Epidermal melanocyte (primary cell): ENCODE data around the gene E2F4.

Experiments
- DNase-seq: peaks from one replicate; pipeline ENCODE4 v3.0.0; 2011; ENCODE audit warnings: low spot score; ENCODE audit not compliant: insufficient read length

The E2F4 gene

DNA sequence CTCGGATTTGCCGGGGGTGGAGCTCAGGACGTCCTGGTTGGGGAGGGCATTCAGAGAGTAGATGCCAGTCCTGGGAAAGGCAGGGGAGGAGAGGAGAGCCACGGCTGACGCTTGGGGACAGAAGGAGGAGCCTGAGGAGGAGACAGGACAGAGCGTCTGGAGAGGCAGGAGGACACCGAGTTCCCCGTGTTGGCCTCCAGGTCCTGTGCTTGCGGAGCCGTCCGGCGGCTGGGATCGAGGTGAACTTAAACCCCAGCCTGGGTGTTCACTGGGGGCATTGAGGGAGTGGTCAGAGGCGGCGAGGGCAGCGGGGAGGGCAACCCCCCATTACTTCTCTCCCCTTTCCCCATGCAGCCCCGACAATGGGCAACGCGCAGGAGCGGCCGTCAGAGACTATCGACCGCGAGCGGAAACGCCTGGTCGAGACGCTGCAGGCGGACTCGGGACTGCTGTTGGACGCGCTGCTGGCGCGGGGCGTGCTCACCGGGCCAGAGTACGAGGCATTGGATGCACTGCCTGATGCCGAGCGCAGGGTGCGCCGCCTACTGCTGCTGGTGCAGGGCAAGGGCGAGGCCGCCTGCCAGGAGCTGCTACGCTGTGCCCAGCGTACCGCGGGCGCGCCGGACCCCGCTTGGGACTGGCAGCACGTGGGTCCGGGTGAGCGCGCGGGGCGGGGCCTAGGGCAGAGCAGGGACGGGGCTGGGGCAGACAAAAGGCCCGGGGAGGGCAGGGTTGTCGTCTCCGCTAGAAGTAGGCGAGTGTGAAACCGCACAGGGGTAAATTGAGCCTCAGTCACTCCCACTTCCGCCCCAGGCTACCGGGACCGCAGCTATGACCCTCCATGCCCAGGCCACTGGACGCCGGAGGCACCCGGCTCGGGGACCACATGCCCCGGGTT, 17.9 kb upstream of the E2F4 start:
- peak; percentile 96 for DNase-seq

DNA sequence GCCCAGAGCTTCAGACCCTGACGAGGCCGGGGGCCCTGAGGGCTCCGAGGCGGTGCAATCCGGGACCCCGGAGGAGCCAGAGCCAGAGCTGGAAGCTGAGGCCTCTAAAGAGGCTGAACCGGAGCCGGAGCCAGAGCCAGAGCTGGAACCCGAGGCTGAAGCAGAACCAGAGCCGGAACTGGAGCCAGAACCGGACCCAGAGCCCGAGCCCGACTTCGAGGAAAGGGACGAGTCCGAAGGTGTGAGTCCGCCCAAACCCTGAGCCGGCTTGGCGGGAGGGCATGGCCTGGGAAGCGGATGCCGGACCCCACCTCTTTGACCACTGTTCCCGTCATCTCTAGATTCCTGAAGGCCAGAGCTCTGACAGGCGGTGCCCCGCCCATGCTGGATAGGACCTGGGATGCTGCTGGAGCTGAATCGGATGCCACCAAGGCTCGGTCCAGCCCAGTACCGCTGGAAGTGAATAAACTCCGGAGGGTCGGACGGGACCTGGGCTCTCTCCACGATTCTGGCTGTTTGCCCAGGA, 17.2 kb upstream of the E2F4 start:
- DNase-seq, result no peak

DNA sequence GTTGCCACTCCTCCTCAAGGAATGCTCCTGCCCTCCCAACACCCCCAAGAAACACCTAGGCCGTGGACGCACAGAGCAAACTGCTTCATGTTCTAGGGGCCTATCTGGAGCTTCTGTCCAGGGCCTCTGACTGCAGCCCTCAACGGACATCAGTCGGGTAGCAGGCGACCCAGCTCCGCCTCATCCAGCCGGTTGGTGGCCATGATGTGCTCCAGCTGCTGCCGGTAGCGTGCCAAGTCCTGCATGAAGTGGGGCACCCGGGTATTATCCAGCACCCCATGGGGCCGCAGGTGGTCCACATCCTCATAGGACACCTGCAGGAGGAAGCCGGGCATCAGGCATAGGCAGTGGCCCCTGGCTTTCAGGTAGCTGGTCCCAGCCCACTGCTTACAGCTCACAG, 15.3 kb upstream of the E2F4 start:
- DNase-seq, result no peak

DNA sequence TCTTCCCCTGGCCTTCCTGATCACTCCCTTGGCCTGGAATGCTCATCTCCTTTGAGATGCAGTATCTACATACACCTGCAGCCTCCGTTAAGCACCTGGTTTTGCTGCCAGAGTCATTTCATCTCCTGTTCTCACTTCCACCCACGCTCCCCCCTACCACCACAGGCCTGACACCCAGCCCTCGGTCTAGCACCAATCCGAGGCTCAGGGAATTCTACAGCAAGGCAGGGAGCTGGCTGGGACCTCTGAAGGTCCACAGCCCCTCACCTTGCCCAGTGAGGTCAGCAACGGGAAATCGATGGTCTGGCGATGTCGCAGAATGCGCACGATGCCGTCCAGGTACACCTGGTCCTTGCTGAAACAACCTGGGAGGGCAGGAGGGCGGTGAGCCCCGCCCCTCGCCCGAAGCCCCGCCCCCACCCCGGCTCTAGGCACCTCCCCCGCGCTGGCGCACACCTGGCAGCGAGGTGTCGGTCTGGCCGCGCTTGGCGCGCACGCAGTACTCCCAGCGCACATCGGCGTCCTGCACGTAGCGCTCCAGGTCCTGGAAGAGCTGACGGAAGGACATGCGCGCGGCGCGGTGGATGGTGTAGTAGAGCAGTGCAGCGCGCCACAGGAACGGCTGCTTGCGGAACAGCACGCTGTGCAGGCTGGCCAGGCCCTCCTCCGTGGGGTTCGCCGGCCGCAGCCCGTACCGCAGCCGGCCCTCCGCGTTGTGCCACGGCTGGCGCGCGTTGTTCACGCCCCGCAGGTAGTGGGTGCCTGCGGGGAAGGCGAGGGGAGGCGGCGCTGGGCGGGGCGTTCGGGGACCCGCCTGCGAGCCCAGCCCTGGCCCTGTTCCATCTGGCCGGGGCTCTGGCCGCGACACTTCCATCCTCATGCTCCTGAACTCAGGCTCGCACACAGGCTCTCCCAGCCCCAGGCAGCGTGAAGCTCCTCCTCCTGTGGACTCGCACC, 13.9 kb upstream of the E2F4 start:
- DNase-seq, result peak; percentile 78

DNA sequence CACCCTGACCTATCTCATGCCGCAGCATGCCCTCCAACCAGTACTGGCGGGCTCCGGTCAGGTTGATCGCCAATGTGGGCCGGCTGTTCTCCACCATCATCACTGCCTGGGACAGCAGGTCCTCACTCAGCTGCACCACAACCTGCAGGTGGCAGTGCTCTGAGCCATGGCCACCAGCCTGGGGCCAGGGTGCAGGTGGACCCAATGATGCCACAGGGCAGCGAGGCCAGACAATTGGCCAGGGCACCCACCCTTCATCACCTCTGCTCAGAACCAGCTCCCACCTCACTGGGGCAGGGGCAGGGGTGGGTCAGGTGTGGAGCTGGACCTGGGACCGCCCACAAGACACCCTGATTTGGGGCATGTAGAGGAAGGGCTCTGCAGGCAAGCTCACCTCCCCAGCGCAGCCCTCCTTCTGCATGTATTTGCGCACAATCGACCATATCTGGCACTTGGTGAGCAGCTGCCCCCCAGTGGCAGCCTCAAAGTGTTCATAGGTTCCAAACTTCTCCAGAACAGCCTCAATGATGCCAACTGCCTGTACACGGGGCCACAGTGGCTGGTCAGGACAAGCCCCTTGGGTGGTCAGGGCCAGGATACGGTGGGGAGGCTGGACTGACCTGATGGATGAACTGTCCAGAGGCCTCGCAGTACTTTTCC, 12.4 kb upstream of the E2F4 start:
- DNase-seq, result no peak

DNA sequence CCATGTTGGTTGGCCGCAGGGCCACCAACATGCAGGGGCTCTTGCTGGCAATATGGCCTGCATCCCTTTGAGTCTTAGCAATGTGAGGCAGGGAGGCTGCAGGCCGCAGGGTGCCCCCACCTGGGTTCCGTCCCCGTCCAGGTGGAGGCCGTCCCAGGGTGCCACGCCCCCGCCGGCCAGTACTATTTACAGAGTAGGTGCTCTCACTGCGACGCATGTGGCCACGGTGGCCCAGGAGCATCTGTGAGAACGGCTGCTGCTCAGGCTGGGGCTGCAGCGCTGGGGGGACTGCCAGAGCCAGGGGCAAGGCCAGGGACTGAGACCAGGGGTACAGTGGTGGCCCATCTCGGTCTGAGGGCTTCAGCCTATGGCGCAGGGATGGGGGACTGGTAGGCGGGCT, 11.8 kb upstream of the E2F4 start:
- DNase-seq, result no peak

DNA sequence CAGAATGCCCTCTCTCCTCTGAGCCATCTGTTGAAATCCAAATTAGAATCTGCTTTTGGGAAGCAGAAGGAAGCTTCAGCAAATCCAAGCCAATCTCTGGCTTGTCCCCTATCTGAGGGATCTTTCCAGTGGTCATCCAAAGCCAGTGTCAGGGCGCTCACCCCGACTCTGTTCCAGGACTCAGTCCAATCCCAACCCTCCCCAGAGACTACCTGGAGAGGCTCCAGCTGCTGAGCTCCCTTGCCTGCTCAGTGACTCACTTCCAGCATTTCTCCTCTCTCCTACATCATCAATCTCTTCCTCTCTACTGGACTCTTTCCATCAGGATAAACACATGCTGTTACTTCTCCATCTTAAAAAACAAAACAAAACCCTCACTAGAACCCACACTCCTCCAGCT, 10.6 kb upstream of the E2F4 start:
- DNase-seq, result no peak

DNA sequence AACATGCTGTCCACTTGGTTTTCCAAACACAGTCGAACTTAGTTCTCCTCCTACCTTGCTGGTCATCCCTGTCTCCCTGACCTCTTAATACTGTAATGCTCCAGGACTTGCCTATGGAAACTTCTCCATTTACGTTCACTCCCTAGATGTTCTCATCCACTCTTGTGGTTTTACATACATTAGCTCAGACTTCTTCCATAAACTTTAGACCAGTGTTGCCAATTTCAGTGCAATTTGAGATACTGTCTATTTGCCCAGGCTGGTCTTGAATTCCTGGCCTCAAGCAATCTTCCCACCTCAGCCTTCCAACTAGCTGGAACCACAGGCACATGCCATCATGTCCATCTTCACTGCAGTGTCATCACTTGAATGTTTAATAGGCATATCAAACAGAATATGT, 9.7 kb upstream of the E2F4 start:
- no peak for DNase-seq

DNA sequence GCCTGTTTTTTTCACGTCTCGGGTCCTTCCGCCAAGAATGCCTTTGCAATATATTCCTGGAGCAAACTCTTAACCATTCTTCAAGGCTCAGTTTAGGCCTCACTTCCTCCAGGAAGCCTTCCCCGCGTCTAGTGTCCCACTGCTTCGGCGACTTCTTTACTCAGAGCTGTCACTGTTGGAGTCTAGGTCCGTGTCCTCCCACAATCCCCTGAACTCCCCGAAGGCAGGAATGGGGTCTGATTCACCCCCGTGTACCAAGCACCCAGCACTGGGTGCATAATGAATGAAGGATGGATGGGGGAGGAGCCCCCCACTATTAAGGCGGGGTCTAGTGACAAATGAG, 8.7 kb upstream of the E2F4 start:
- no peak for DNase-seq

DNA sequence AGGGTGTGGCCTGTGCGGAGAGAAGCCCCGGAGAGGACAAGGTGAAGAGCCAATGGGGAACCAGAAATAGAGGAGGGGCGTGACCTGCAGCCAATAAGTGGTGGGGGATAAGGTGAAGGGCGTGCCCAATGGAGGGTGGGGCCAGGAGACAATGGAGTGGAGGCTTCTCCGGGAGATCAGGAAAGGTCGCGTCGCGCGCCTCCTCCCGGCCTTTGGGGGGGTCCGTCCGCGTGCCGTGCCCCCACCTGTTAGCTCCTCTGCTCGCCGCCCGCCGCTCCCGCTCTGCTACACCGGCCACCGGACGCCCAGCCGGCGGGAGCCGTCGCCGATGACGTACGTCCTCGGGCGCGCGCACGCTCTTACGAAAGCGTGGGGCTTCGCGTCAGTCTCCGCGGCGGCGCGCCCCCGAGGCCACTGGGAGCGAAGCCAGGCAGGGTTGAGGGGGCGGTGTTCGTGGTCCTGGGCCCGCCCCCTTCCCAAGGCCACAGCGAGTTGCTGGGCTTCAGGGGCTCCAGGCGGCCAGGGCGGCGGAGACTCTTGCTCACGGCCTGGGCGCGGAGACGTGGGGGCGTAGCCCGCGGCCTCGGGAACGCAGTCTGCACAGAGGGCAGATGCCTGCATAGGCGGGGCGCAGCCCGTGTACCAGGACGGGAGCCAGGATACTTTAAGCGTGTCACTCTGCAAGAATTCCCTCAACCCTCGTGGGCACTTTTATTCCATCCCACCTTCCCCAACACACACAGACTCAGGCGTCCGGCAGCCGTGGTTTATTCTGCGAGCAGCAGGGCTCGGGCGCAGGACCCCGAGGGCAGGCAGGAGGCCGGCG, 8.1 kb upstream of the E2F4 start, which contains the start of gene MATCAP1:
MATCAP1 (minus strand) TSS at position 337 of the 826 bp plus-strand sequence. CDS start 3,353 bp downstream, outside the sequence.
- peak; percentile 100 for DNase-seq

DNA sequence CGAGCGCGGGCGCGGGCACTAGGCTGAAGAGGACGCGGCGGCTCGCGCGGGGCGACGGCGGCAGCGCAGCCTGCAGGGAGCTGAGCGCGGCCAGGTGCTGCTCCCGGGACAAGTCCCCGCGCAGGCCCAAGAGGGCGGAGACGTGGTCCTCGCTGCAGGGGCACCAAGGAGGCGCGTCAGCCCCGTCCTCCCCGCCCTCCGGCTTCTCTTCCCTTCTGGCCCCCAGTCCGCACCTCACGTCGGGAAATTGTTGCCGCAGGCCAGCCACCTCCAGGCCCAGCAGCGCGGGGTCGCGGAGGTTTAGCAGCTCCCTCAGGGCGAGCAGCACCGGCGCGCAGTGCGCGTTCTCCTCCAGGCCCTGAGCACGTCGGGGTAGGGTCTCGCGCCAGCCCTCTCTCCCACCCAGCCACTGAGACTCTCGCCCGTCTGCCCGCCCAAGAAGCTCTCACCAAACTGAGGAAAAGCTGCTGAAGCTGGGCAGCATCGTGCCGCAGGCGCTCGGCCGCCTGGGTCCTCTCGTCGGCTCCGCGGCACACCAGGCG, 7.4 kb upstream of the E2F4 start:
- no peak for DNase-seq

DNA sequence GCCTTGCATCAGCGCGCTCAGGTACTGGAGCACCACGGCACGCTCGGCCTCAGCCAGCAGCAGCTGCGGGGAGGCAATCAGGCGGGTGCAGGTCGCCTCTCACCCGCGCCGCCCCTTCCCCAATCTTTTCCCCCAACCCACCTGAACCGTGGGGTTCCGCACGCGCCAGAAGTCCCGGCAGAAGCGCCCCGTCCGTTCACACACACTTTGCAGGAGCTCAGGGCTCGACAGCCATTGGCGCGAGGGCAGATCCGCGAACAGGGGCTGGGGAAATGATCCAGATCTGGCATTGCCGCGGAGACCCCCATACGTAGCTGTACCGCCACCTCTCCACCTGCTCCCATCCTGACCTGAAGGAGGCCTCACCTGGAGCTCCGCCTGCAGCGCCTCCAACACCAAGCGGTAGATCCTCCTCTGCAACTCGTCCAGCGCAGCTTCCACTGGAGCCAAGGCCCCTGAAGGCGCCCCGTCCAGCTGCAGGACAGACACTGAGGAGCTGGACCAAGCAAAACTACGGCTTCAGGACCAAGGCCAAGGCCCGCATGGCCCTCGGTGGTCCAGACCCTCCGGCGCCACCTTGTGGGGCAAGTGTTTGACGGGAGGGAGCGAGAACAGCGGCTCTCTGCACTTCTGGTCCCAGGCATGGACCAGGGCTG, 6.8 kb upstream of the E2F4 start:
- peak; percentile 76 for DNase-seq

DNA sequence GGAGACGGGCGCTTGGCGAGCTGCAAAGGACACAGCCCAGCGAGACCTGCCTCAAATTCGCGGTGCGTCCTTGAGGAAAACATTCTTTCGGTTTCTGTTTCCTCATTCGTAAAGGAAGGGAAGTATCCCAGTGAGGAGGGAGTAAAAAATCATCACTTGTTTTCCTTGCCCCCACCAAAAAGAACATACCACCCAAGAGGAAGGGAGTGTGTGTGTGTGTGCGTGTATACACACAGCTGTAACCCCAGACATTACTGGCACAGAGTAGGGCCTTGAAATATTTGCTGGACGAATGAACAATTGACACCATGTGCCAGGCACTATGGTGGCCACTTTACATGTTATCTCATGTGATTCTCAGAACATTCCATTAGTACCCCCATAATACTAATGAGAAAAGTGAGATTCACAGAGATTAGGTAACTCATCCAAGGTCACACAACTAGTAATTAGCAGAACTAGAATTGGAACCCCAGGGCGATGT, 6.3 kb upstream of the E2F4 start:
- DNase-seq, result no peak

DNA sequence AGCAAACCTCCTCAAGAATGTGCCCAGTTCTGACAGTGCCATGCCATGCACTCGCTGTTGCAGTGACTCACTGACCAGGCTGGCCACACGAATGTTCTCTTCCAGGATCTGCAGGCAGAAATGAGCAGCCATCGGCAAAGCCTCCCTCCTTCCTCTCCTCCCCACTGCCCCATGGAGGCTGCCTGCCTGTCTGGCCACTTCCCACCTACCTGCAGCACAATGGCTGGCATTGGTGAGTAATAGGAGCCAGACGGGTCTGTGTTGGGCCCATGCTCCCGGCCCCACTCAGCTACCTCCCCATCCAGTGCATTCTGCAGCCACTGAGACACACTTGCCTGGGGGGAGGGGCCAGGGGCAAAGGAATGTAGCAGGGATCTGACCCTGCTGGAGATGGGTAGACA, 5.4 kb upstream of the E2F4 start:
- no peak for DNase-seq

DNA sequence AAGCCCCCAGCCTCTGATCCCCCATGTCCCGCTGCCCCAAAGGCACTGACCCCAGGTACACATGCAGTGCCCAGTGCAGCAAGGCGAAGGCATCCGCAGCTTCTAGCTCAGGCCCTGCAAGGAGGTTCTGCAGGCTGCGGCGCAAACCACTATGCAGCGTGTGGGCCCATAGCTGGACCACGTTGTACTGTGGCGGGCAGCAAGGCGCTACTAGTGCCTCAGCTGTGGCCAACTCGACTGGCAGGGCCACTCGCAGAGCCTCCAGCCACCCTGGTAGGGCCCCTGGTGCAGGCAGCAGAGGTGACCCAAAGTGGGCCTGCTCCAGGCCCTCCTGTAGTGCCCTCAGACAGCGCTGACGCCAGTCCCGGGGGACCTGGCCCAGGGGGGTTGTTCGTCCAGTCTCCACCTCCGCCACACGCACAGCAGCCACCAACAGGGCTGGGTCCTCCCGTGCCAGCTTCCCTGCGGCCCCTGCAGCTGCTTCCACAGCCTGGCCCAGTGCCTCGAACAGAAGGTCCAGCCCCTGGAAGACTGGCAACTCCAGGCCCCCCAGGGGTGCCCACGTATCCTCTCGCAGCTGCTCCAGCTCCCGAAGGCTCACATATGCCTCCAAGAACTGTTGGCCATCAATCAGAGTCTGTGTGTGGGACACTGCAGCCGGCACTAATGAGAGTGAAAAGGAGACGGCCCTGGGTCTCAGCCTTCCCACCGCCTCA, 4.6 kb upstream of the E2F4 start:
- DNase-seq, result no peak

DNA sequence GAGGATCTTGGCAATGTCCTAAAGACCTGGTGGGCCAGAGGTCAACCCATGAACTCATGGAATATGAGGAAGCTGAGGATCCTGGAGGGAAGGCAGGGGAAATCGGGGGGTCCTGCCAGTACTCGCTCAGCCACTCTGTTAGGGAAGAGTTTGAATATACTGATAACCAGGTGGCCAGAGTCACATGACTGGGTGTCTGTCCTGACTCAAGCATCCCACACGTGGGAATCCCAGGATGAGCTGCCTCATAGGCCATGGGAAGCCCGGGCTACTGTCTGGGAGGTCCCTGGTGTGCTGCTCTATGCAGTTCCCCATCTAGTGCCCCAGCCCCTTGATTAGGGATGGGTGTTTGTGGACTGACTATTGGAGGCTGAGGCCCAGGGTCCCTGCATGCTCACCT, 3.6 kb upstream of the E2F4 start:
- DNase-seq, result no peak

DNA sequence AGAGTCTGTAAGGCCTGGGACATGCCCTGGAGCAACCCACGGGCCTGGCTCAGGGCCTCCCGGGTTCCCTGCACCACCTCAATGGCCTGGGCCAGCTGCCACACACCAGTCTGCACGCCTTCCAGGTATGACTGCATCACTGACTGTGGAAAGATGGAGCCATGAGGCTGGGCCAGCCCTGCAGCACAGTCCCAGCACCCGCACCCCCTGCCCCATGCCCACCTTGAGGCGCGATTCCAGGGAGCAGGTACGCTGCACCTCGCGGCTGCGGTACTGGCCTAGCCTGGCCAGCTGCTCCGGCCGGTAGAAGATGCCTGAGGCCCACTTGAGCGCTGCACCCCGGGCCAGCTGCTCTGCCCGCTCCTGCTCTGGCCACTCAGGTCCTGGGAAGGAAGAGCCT, 3.2 kb upstream of the E2F4 start:
- no peak for DNase-seq

DNA sequence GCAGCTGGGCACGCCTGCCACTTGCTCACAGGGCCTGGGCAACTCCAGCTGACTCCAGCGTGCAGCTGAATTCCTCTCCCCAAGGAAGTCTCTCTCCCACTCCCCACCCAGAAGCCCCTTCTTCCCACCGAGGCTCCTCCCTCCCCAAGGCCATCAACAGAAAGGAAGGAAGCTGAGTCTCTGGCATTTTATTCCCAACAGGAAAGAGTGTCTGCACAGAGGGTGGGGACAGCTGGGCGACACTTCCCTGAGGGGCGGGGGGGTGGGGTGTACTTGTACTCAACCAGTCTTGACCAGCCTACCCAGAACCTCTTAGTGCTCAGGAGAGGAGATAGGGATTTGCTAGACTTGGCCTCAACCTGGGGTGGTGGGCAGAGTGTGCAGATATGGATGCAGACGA, 1.9 kb upstream of the E2F4 start, which contains the start of gene EXOC3L1:
EXOC3L1 (minus strand) TSS at position 96 of the 400 bp plus-strand sequence. CDS start 460 bp downstream, outside the sequence.
- no peak for DNase-seq
